WTC11 (cell line): ENCODE measurements around the gene MYMK.

ENCODE experiments used
- CBFB ChIP-seq: sonication (generic); formaldehyde crosslinking; IDR thresholded peaks from 2 replicates; pipeline ENCODE4 v1.8.1; 2022; ENCODE audit warnings: mild to moderate bottlenecking, low read depth, missing genetic modification reagents
- CREB1 ChIP-seq: sonication (generic); formaldehyde crosslinking; IDR thresholded peaks from 2 replicates; pipeline ENCODE4 v1.8.0; 2023; ENCODE audit warnings: mild to moderate bottlenecking, missing genetic modification reagents
- NR2C2 ChIP-seq: sonication (generic); formaldehyde crosslinking; IDR thresholded peaks from 2 replicates; pipeline ENCODE4 v1.8.0; 2022; ENCODE audit warnings: mild to moderate bottlenecking, missing genetic modification reagents
- TP53 ChIP-seq: sonication (generic); formaldehyde crosslinking; IDR thresholded peaks from 2 replicates; pipeline ENCODE4 v1.8.1; 2023; ENCODE audit warnings: mild to moderate bottlenecking, missing genetic modification reagents
- ZNF671 ChIP-seq: fragments of 250-450 bp; sonication (Bioruptor Pico); IDR thresholded peaks from 2 replicates; pipeline ENCODE4 v1.8.0; 2021; ENCODE audit warnings: mild to moderate bottlenecking
- TF ChIP-seq, protein P1 (sequence below): fragments of 200-600 bp; IDR thresholded peaks from 2 replicates; pipeline ENCODE4 v1.8.0; 2022; ENCODE audit warnings: antibody characterized with exemption
- TF ChIP-seq, protein P2 (sequence below): sonication (generic); formaldehyde crosslinking; IDR thresholded peaks from 2 replicates; pipeline ENCODE4 v1.8.1; 2022; ENCODE audit warnings: mild to moderate bottlenecking, missing genetic modification reagents, moderate library complexity, borderline replicate concordance
- TF ChIP-seq, protein P3 (sequence below): sonication (generic); formaldehyde crosslinking; IDR thresholded peaks from 2 replicates; pipeline ENCODE4 v1.8.0; 2023; ENCODE audit warnings: missing genetic modification reagents
- TF ChIP-seq, protein P4 (sequence below): sonication (generic); formaldehyde crosslinking; IDR thresholded peaks from 2 replicates; pipeline ENCODE4 v1.8.0; 2022; ENCODE audit warnings: mild to moderate bottlenecking, missing genetic modification reagents

DNA sequence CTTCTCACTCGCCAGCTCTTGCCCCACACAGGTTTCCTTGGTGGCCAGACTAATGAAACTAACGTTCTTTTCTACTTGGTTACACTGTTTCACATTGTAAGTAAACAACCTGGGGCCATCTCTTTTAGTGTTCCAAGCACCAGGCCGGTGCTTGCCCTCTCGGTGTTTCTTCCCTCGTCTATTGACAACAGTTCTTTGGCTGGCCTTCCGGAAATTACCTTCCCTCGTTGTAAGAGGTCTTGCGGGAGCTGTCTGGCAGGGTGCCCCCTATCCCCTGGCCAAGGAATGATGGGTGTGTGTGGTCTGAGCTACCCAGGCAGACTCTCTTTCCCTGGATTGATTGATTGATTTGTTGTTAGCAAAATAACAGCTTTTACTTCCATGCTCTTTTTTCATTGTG lies 918 bp upstream of the MYMK start:
- TF ChIP-seq ZNF671 = no peak
- TF ChIP-seq, protein P1, sequence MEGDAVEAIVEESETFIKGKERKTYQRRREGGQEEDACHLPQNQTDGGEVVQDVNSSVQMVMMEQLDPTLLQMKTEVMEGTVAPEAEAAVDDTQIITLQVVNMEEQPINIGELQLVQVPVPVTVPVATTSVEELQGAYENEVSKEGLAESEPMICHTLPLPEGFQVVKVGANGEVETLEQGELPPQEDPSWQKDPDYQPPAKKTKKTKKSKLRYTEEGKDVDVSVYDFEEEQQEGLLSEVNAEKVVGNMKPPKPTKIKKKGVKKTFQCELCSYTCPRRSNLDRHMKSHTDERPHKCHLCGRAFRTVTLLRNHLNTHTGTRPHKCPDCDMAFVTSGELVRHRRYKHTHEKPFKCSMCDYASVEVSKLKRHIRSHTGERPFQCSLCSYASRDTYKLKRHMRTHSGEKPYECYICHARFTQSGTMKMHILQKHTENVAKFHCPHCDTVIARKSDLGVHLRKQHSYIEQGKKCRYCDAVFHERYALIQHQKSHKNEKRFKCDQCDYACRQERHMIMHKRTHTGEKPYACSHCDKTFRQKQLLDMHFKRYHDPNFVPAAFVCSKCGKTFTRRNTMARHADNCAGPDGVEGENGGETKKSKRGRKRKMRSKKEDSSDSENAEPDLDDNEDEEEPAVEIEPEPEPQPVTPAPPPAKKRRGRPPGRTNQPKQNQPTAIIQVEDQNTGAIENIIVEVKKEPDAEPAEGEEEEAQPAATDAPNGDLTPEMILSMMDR = no peak
- TF ChIP-seq, protein P2, sequence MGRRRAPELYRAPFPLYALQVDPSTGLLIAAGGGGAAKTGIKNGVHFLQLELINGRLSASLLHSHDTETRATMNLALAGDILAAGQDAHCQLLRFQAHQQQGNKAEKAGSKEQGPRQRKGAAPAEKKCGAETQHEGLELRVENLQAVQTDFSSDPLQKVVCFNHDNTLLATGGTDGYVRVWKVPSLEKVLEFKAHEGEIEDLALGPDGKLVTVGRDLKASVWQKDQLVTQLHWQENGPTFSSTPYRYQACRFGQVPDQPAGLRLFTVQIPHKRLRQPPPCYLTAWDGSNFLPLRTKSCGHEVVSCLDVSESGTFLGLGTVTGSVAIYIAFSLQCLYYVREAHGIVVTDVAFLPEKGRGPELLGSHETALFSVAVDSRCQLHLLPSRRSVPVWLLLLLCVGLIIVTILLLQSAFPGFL = no peak
- TF ChIP-seq NR2C2 (CRISPR knock-in tag) = no peak
- TF ChIP-seq, protein P3, sequence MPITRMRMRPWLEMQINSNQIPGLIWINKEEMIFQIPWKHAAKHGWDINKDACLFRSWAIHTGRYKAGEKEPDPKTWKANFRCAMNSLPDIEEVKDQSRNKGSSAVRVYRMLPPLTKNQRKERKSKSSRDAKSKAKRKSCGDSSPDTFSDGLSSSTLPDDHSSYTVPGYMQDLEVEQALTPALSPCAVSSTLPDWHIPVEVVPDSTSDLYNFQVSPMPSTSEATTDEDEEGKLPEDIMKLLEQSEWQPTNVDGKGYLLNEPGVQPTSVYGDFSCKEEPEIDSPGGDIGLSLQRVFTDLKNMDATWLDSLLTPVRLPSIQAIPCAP (CRISPR knock-in tag) = no peak
- TF ChIP-seq CREB1 (CRISPR knock-in tag) = no peak
- TF ChIP-seq TP53 = no peak
- TF ChIP-seq CBFB (CRISPR knock-in tag) = no peak
- TF ChIP-seq, protein P4, sequence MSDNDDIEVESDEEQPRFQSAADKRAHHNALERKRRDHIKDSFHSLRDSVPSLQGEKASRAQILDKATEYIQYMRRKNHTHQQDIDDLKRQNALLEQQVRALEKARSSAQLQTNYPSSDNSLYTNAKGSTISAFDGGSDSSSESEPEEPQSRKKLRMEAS = 0 out of 2 replicates have a peak, but pooled peaks have one; percentile 23
